NT2/D1 (cell line): Measurements from ENCODE around the gene KIF14.

Experiments
- DNase-seq: peaks from one replicate; pipeline ENCODE4 v3.0.0-alpha.2; 2011; ENCODE audit warnings: low read depth, low spot score
- H3K27me3 ChIP-seq: 2 replicates; pipeline ENCODE4 v1.6.0; 2011; ENCODE audit warnings: mild to moderate bottlenecking; ENCODE audit not compliant: insufficient read length, insufficient read depth
- H3K36me3 ChIP-seq: 2 replicates; pipeline ENCODE4 v1.6.1; 2011; ENCODE audit warnings: mild to moderate bottlenecking, low read length, mixed read lengths; ENCODE audit not compliant: insufficient read depth, insufficient read length
- H3K4me1 ChIP-seq: 2 replicates; pipeline ENCODE4 v1.5.1; 2011; ENCODE audit not compliant: insufficient read depth, insufficient read length
- H3K4me3 ChIP-seq: 2 replicates; pipeline ENCODE4 v1.5.1; 2011; ENCODE audit warnings: low read depth; ENCODE audit not compliant: insufficient read length
- H3K9ac ChIP-seq: 2 replicates; pipeline ENCODE4 v1.6.0; 2011; ENCODE audit warnings: low read depth; ENCODE audit not compliant: insufficient read length
- H3K9me3 ChIP-seq: 2 replicates; pipeline ENCODE4 v1.5.1; 2011; ENCODE audit warnings: mild to moderate bottlenecking, low read length; ENCODE audit not compliant: insufficient read depth
- SUZ12 ChIP-seq: IDR thresholded peaks from 2 replicates; pipeline ENCODE4 v1.6.1; 2011; ENCODE audit not compliant: insufficient read length, insufficient read depth; ENCODE audit errors: extremely low read depth
- YY1 ChIP-seq: IDR thresholded peaks from 2 replicates; pipeline ENCODE4 v1.6.1; 2011; ENCODE audit not compliant: insufficient read length, insufficient read depth
- ZNF274 ChIP-seq: IDR thresholded peaks from 2 replicates; pipeline ENCODE4 v1.6.1; 2011; ENCODE audit warnings: mild to moderate bottlenecking, low read depth, low read length

KIF14 gene, protein sequence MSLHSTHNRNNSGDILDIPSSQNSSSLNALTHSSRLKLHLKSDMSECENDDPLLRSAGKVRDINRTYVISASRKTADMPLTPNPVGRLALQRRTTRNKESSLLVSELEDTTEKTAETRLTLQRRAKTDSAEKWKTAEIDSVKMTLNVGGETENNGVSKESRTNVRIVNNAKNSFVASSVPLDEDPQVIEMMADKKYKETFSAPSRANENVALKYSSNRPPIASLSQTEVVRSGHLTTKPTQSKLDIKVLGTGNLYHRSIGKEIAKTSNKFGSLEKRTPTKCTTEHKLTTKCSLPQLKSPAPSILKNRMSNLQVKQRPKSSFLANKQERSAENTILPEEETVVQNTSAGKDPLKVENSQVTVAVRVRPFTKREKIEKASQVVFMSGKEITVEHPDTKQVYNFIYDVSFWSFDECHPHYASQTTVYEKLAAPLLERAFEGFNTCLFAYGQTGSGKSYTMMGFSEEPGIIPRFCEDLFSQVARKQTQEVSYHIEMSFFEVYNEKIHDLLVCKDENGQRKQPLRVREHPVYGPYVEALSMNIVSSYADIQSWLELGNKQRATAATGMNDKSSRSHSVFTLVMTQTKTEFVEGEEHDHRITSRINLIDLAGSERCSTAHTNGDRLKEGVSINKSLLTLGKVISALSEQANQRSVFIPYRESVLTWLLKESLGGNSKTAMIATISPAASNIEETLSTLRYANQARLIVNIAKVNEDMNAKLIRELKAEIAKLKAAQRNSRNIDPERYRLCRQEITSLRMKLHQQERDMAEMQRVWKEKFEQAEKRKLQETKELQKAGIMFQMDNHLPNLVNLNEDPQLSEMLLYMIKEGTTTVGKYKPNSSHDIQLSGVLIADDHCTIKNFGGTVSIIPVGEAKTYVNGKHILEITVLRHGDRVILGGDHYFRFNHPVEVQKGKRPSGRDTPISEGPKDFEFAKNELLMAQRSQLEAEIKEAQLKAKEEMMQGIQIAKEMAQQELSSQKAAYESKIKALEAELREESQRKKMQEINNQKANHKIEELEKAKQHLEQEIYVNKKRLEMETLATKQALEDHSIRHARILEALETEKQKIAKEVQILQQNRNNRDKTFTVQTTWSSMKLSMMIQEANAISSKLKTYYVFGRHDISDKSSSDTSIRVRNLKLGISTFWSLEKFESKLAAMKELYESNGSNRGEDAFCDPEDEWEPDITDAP (N-terminal part only)

DNA sequence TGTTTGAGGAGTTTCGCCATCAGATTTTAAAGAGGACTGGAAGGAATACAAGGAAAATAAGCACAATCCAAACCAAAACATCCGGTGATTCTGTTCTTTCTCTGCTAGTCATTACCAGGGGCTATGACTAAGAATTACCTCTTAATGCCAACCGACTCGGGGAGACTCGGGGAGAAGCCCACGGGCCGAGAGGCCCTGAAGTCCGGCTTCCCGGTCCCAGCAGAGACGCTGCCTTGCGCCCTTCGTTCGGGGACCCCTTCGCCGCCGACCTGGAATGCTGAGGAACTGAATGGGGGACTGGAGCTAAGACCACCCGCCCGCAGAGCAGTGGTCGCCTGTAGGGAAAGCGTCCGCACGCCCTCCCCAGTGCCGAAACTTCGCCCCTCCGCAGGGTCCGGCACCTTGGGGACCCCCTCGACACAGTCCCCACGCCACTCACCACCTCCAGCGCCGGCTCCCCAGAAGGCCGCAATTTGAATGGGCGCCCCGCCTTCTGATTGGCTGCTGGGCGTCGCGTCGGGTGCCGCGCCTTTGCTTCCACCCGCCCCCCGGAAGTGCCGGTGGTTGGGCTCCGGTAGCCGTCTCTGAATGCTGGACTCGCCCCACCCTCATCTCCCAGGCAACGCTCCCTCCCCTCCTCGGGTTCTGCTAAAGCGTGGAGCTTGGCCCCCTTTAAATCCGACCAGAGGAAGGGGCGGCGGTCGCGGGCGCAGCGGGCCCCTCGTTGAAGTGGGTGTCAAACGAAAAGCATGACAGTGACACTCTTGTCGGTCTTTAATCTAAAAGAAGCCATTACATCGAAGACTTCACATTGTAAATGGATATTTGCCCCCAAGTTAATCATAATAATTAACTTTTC, at the start of gene KIF14:
TSS of gene KIF14 (minus strand) at position 479 of the 859 bp plus-strand sequence. CDS start 2,028 bp downstream, outside the sequence.
- Histone ChIP-seq H3K9me3 (no peaks in the 10 kb centered on the region), H3K4me3 (peak within 1 kb of the TSS; percentile 95), H3K9ac (peak within 1 kb of the TSS; percentile 98), H3K4me1 (no peaks in the 10 kb centered on the region), H3K27me3 (no peaks in the 10 kb centered on the region), H3K36me3 (peaks cover 31% of the 10 kb centered on the region)
- TF ChIP-seq YY1 (no peak), SUZ12 (no peak), ZNF274 (no peak)
- DNase-seq: peak; percentile 94

DNA sequence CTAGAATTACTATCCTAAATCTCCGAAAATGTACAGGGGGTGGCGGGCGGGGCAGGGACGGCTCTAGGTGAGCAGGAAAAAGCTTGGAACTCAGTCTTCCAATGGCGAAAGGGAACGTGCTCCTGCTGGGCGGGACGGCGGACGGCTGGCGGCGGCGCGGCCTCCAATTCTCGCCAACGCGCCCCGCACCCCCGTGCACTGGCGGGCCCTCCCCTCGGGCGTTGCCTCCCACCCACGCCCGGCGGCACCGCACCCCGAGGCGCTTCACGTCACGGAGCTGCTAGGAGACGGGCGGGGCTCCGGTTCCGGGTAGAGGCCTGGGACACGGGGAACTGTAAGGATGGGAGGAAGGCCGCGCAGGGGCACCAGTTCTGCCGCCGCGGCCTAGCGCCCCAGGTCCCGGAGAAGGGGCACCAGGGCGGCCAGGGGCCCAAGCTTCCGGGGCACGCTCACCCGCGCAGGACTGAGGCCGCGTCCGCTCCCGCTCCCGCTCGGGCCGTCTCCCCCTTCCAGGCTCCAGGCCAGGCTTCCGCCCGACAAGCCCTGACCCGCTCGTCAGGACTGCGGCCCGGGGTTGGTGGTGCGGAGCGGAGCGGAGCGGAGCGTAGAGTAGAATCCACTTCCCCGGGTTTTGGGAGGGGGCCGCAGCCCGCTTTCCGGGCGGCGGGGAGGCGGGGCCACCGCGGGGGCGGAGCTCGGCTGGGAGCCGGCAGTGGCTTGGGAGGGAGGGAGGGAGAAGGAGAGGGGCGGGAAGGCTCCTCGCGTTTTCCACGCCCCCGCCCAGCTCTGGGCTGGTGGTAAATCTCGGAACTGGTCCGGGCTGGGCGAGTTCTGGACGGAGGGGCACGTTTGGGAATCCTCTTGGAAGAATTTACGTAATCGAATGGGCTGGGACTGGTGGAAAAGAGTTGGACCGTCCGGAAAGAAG, 49.0 kb upstream of the KIF14 start, which contains the start of gene DDX59:
TSS of gene DDX59 (minus strand) at position 594 of the 928 bp plus-strand sequence. CDS start 3,167 bp downstream, outside the sequence.
- Histone ChIP-seq H3K4me3 (peak within 1 kb of the TSS; percentile 84), H3K9me3 (no peaks in the 10 kb centered on the region), H3K27me3 (no peaks in the 10 kb centered on the region), H3K9ac (peak within 1 kb of the TSS; percentile 91), H3K4me1 (no peaks in the 10 kb centered on the region), H3K36me3 (peaks cover 17% of the 10 kb centered on the region)
- TF ChIP-seq YY1 (no peak), SUZ12 (no peak), ZNF274 (no peak)
- peak; percentile 99 for DNase-seq

GRCh38 chr1:200668514-200669313, 48.2 kb upstream of the KIF14 start:
- peak overlapping the region; percentile 84 for H3K4me3 ChIP-seq
- H3K9me3 ChIP-seq: no peaks in the 10 kb centered on the region
- peaks cover 26% of the 10 kb centered on the region for H3K36me3 ChIP-seq
- DNase-seq: no peak
- no peaks in the 10 kb centered on the region for H3K27me3 ChIP-seq
- no peaks in the 10 kb centered on the region for H3K4me1 ChIP-seq
- TF ChIP-seq YY1 (no peak), ZNF274 (no peak), SUZ12 (no peak)
- H3K9ac ChIP-seq: peak overlapping the region; percentile 91

GRCh38 chr1:200666309-200666708, 45.8 kb upstream of the KIF14 start:
- no peaks in the 10 kb centered on the region for H3K9me3 ChIP-seq
- no peaks in the 10 kb centered on the region for H3K4me1 ChIP-seq
- H3K4me3 ChIP-seq: no peak overlapping the region
- H3K9ac ChIP-seq: no peak overlapping the region
- no peaks in the 10 kb centered on the region for H3K27me3 ChIP-seq
- H3K36me3 ChIP-seq: peaks cover 49% of the 10 kb centered on the region
- TF ChIP-seq ZNF274 (no peak), SUZ12 (no peak), YY1 (no peak)
- no peak for DNase-seq

- Histone ChIP-seq H3K9me3 (no peaks in the 10 kb centered on the region), H3K36me3 (peaks cover 53% of the 10 kb centered on the region), H3K9ac (no peak overlapping the region), H3K4me3 (no peak overlapping the region), H3K4me1 (no peaks in the 10 kb centered on the region), H3K27me3 (no peaks in the 10 kb centered on the region)
- TF ChIP-seq YY1: no peak
- no peak for TF ChIP-seq ZNF274
- TF ChIP-seq SUZ12: no peak
- DNase-seq: peak; percentile 35
Measured at GRCh38 chr1:200665861-200666260, 45.3 kb upstream of the KIF14 start.
